Activated CD4-positive, alpha-beta T cell treated with anti-CD3 and anti-CD28 coated beads, Interleukin-2, amount 50 U/mL, for 1 hour (primary cell): ENCODE measurements around the gene IRAK1.
A peak's percentile ranks its signal among the peaks of the same experiment; 100 is the strongest.
"Not testable (repeated sequence)": the region's sequence is repeated elsewhere in the genome, so short reads cannot be mapped to it uniquely, and the experiment has no call there.

Experiments
- DNase-seq: peaks from one replicate; pipeline ENCODE4 v3.0.0-alpha.2; 2020

The IRAK1 gene

DNA sequence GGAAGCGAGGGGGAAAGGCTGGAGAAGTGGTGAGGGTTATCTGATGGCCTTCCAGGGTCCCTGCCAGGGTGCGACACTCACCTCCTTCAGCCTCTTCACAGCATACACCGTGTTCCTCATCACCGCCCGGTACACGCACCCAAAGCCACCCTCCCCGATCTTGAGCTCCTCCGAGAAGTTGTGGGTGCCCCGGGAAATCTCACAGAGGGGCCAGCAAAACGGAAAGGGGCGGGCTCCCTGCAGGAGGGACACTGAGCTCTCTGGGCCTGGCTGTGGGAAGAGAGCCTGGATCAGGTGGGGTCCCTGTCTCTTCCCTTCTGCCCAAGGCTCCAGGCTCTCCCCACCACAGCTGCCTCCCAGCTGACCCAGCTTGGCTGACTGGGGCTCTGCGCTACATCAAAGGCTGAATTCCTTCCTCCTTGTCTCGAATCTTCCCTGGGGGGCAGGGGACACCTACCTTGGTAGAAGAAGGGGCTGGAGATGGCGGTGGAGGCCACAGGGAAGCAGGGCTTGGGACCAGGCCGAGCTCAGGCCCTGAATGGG is 1.1 kb downstream of the IRAK1 start:
- DNase-seq = no peak

DNA sequence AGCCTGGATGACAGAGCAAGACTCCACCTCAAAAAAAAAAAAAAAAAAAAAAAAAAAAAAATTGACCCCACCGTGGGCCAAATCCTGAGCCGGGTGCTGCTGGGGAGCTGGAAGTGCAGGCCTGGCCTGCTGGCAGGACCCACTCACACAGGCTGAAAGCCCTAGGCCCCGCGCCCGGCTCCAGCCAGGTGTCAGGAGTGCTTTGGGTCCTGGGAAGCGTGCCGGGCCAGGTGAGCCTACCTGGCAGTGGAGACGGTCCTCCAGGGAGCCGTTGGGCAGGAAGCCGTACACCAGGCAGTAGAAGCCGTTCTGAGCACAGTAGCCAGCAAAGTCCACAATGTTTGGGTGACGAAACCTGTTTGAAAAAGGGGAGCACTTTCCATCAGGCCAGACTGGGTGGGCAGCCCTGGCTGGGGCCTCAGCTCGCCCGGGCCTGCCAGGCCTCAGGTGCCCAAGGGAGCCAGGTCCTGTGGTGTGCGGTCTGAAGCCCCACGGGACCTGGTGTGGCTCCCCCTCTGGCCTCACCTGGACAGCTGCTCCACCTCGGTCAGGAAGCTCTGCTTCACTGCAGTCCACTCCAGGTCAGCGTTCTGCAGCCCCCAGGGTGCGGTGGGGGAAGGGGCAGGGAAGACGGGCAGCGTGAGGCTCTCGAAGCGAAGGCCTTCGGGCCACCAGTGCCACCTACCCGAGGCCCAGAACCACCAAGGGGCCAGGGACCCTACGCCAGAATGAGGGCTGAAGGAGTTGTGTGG is 1.8 kb downstream of the IRAK1 start:
- DNase-seq = no peak

DNA sequence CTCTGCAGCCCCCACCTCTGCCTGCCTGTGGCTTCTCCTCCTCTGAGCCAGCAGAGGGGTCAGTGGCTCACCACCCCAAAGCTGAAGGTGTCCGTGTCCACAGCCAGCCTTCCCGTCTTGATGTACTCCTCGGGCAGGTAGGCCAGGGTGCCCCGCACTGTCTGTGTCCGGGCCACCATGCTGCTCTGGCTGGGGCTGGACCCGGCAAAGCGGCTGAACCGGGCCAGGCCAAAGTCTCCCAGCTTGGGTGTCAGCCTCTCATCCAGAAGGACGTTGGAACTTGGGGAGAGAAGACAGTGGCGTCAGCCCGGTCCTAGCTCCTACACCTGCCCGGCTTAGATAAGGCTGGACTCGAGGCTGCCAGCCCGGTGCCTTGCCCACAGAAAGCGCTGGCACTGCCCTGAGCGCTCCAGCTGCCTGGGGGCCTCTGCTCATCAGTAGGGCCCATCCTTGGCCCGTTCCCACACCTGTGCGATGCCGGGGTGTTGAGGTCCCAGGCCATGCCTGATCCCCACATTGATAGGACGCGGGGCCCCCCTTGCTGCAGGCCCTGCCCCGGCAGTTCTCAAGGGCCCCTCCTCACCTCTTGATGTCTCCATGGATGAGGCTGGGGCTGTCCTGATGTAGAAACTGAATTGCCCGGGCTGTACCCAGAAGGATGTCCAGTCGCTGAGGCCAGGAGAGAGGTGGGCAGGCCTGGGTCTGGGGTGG is 3.2 kb downstream of the IRAK1 start:
- no peak for DNase-seq

DNA sequence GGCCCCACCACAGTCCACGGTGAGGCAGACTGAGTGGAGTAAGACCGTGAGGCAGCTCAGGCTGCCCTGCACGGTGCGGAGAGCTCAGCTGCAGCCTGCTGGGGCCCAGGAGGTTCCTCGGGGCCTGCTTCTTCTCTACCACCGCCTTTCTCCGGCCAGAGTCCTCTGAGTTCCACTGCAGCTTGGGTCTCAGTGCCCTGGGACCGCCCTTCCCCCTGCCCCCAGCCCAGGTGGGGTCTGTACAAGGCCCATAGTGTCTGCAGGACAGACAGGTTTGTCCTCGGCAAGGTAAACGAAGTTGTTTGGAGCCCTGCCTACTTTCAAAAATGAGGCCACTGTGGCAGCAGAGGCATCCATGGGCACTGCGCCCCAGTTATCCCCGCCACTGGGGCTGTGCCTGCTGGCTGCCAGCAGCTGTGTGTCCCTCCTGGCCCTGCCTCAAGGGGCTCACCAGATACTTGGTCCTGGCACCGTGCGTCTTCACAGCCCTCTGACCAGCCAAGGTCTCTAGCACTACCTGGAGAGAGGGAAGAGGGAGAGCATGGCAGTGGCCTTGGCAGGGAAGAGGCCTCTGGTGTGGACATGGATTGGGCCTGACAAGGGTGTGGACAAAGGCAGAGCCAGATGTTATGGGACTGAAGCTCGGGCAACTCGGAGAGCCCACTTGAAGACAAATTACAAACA is 4.0 kb downstream of the IRAK1 start:
- no peak for DNase-seq

GRCh38 chrX:154014429-154015380 is 5.0 kb downstream of the IRAK1 start:
- DNase-seq = no peak

- peak; percentile 47 for DNase-seq
These were observed 5.9 kb downstream of the IRAK1 start for GRCh38 chrX:154013614-154014360.

GRCh38 chrX:154013001-154013421 is 6.7 kb downstream of the IRAK1 start:
- DNase-seq = no peak

GRCh38 chrX:154012336-154012991 is 7.2 kb downstream of the IRAK1 start:
- DNase-seq = no peak

GRCh38 chrX:154011376-154012335 is 8.0 kb downstream of the IRAK1 start:
- no peak for DNase-seq

GRCh38 chrX:154010330-154011087 is 9.2 kb downstream of the IRAK1 start:
- DNase-seq = no peak

DNA sequence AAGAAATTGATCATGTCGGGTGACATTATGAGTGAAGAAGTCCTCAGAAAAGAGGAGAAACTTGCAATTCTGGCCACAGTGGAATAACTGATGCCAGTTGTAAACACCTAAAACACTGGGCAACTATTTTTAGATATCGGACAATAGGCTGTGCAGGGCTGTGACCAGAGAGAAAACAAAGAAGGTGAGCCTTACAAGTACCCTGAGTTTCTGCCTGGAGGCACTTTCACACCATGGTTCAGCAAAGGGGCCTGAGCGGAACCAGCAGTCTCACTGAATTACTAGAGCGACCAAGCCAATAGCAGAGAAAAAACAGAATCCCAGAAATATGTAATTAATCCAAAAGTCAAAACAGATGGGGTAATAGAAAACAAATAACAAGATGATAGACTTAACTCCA is 11.2 kb downstream of the IRAK1 start:
- DNase-seq = no peak

- no peak for DNase-seq
These were observed 12.8 kb downstream of the IRAK1 start for GRCh38 chrX:154006947-154007346.

DNA sequence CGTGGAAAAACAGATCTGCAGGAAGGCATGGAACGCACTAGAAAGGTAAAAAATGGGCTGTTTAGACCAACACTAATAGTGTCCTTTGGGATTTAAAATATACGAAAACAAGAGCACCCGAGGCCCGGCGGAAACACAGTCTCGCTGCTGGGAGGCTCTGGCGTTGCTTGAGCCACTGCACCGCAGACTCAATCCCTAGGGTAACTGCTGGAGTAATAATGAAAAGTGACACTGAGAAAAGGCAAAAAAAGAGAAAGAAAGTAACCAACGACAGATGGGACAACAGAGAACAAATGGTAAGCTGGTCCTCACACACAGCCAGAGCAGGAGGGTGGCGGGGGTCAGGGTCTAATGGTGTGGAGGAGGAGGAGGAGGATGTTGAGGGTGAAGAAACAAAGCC is 15.4 kb downstream of the IRAK1 start:
- DNase-seq = no peak

DNA sequence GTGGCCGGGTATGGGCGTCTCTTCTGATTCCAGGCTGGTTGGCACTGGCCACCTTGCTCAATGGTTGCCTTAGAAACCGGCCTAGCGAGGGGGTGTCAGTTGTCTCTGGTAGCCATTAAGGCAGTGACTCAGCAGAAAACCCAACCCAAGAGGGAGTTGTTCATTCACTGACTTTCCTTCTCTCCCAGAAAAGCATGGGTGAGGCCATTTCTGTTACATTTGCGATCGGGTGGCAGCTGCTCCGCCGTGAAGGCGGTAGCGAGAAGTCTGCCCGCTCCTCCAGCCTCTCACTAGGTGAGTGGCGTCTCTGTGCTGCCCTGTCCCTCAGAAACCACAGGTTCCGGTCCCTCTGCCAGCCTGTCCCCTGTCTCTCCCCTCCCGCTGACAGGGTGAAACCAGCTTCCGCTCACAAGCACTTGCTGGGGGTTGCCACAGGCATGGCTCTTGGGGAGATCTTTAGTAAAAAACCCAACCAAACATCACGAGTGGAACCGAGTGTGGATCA is 17.4 kb downstream of the IRAK1 start:
- no peak for DNase-seq

DNA sequence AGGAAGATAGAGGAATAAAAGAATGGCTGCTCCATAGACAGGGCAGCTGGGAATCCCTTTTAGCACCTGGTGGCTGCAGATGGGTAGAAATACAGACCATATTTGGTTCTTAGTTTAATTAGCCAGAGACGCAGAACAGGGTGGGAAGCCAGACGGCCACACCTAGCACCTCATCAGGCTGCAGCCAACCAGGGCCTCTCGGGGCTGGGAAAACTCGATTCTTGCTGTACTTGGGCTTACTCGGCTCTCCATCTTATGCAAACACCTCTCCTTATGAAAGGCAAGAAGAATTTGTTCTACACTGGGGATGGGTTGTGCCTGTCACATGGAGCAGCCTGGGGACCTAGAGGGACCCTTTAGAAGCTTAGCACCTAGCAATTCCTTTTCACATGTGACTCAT is 19.7 kb downstream of the IRAK1 start:
- no peak for DNase-seq

GRCh38 chrX:153999359-154000037 is 20.2 kb downstream of the IRAK1 start:
- no peak for DNase-seq

DNA sequence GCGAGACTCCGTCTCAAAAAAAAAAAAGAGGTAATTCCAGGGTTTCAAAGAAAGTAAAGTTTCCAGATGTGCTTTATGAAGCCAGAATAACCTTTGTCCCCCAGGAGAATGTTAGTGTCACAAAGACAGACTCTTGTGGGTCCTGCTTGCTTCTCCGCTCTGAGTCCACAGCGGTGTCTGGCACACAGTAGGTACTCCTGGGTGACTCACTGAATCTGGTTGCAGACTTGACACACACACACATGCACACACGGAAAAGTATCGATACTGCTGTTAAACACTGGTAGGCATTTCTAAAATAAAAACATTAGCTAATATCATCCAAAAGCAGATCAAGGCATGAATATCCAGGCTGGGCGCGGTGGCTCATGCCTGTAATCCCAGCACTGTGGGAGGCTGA is 24.2 kb downstream of the IRAK1 start:
- DNase-seq = no peak

DNA sequence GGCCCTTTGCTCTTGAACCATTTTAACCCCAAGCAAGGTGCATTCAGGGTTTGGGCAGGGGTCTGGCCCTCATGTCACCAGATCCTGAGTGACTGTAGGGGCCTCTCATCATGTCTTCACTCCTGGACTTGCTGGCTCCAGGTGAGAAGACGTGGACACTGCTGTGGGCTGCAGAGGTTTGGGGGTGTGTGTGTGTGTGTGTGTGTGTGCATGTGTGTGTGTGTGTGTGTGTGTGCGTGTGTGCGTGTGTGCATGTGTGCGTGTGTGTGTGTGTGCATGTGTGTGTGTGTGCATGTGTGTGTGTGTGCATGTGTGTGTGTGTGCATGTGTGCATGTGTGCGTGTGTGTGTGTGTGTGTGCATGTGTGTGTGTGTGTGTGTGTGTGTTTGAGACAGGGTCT is 25.3 kb downstream of the IRAK1 start:
- DNase-seq = not testable (repeated sequence)
